ENCODE data around the gene CCND1. TPM values are rescaled to one million over a fixed set of nuclear protein-coding genes. Genes with fewer than 3 reads are reported as not detected.

CCND1 gene
- total and polyA plus RNA-seq, 9 of the 15 experiments (the other 6 are each of a cell fraction or from before 2014, with no cell fraction given) = 0.04 to 23.3 (median 3.8) TPM

GRCh38 chr11:69702769-69703452 is 62.0 kb downstream of the CCND1 start:
- no TSS peak for BruUV-seq (replicated peaks)
- Histone ChIP-seq H2AFZ (ENCODE audit: low read depth, low read length) (no peak overlapping the region), H3K27me3 (ENCODE audit: control insufficient read depth in 2 of 2, insufficient read depth in 2 of 2, low read length in 2 of 2) (peaks cover 9 to 43% of the 10 kb centered on the region in 2 experiments; a peak in 3 of 5 replicates), H3K9me1 (ENCODE audit: control insufficient read depth, insufficient read depth, low read length) (no peaks in the 10 kb centered on the region), H3K9me3 (replicated peaks; ENCODE audit: control insufficient read depth, insufficient read depth, low read depth, low read length) (no peaks in the 10 kb centered on the region), H3K36me3 (ENCODE audit: control insufficient read depth, insufficient read depth, low read length) (no peaks in the 10 kb centered on the region), H3K27ac (ENCODE audit: extremely low read depth, low read depth, low read length) (no peak overlapping the region), H4K20me1 (replicated peaks; ENCODE audit: control insufficient read depth, insufficient read depth, low read length) (0 out of 2 replicates have a peak, but pooled peaks cover 3% of the 10 kb centered on the region), H3K4me1 (replicated peaks in 1 of 2; ENCODE audit: control insufficient read depth in 2 of 2, insufficient read depth in 2 of 2, low read length in 2 of 2) (peaks cover 2 to 32% of the 10 kb centered on the region in 2 experiments; a peak in 3 of 5 replicates), H3K79me2 (ENCODE audit: control insufficient read depth, insufficient read depth, low read length) (no peaks in the 10 kb centered on the region), H3K9ac (ENCODE audit: insufficient read depth in 1 of 2, low read depth in 2 of 2, low read length in 2 of 2) (no peak overlapping the region), H3K4me2 (ENCODE audit: insufficient read depth, low read length) (no peak overlapping the region), H3K4me3 (no peak overlapping the region)
- whole genome bisulfite sequencing (ENCODE audit: insufficient coverage, low coverage, missing lambda C conversion rate) = 80% methylated on average over 40 of the region's 45 CpGs
- ATAC-seq (no peak), FAIRE-seq (no peak), DNase-seq (ENCODE audit: extremely low read depth in 1 of 4, low spot score in 3 of 4) (no peak)
- TF ChIP-seq E4F1 (CRISPR knock-in tag; IDR thresholded peaks at IDR 0.05; ENCODE audit: borderline replicate concordance) (no peak), CGGBP1 (CRISPR knock-in tag; IDR thresholded peaks at IDR 0.05) (no peak), NFE2L1 (tag; IDR thresholded peaks at IDR 0.05; ENCODE audit: borderline replicate concordance, low read depth) (no peak), ZC3H8 (IDR thresholded peaks at IDR 0.05) (no peak), FOXK2 (conservative IDR thresholded peaks at IDR 0.05 in 1 of 2, IDR thresholded peaks at IDR 0.05 in 1 of 2; ENCODE audit: low read depth in 2 of 2) (no peak), DDX20 (tag; IDR thresholded peaks at IDR 0.05; ENCODE audit: low read depth) (no peak), C11orf30 (IDR thresholded peaks at IDR 0.05; ENCODE audit: low read depth) (no peak), KLF10 (CRISPR knock-in tag; IDR thresholded peaks at IDR 0.05) (no peak), ZNF696 (CRISPR knock-in tag; conservative IDR thresholded peaks at IDR 0.05) (no peak), RB1 (IDR thresholded peaks at IDR 0.05; ENCODE audit: low read depth) (no peak), KAT7 (CRISPR knock-in tag; IDR thresholded peaks at IDR 0.05; ENCODE audit: borderline replicate concordance) (no peak), BHLHE40 (IDR thresholded peaks at IDR 0.05; ENCODE audit: low read length) (no peak), SIN3A (IDR thresholded peaks at IDR 0.05; ENCODE audit: borderline replicate concordance in 2 of 2, control insufficient read depth in 1 of 2, low read depth in 2 of 2, low read length in 2 of 2) (no peak), FOXO4 (CRISPR knock-in tag; IDR thresholded peaks at IDR 0.05) (no peak), ARID2 (IDR thresholded peaks at IDR 0.05) (no peak)
- ChIA-PET POLR2A (no interaction called here), CTCF (ENCODE audit: low intra/inter-chr PET ratio) (interaction anchor here (1.4 kb wide), 1 partner anchor 186 kb away, joined by 6 read pairs; no protein-coding TSS in a partner anchor)
- intact Hi-C loops (cut with micrococcal nuclease) (loop anchor here (5.0 kb wide), 1 partner anchor 94 kb away; no protein-coding TSS in a partner anchor), in situ Hi-C loops (cut with MboI) (no loop called here)
